CD14-positive monocyte (primary cell): ENCODE measurements around the gene SULT1B1. TPM values are rescaled to one million over a fixed set of nuclear protein-coding genes. Genes with fewer than 3 reads are reported as not detected.

Experiments
- DNase-seq, 3 donors: peaks; one replicate each; pipeline ENCODE4 v3.0.0-alpha.2; 2011 to 2022
- H2AFZ ChIP-seq: 2 replicates; pipeline ENCODE4 v1.6.0; 2012; ENCODE audit warnings: mild to moderate bottlenecking, low read depth, low read length, inconsistent platforms; ENCODE audit not compliant: insufficient read depth, poor library complexity, severe bottlenecking
- H3K27ac ChIP-seq, 2 donors: 1 replicate in 1 of 2; 2 replicates in 1 of 2; pipeline ENCODE4 v1.5.1; 2012 to 2013; ENCODE audit warnings: low read length in 2 of 2, control low read depth in 1 of 2, inconsistent platforms in 1 of 2, low read depth in 1 of 2, mild to moderate bottlenecking in 1 of 2
- H3K27me3 ChIP-seq, 2 donors: one replicate each; pipeline versions ENCODE4 v1.6.0 to v1.6.1; 2011 to 2013; ENCODE audit warnings: low read length in 2 of 2; ENCODE audit not compliant: control insufficient read depth in 2 of 2, insufficient read depth in 2 of 2
- H3K36me3 ChIP-seq, 2 donors: replicated peaks in 1 of 2; 1 replicate in 1 of 2; 2 replicates in 1 of 2; pipeline versions ENCODE4 v1.5.1 to v1.6.1; 2012 to 2013; ENCODE audit warnings: low read length in 2 of 2, control low read depth in 1 of 2, inconsistent platforms in 1 of 2, mild to moderate bottlenecking in 1 of 2; ENCODE audit not compliant: insufficient read depth in 2 of 2, control insufficient read depth in 1 of 2
- H3K4me1 ChIP-seq, 2 donors: 1 replicate in 1 of 2; 2 replicates in 1 of 2; pipeline versions ENCODE4 v1.5.1 to v1.6.1; 2012 to 2013; ENCODE audit warnings: low read length in 2 of 2, control low read depth in 1 of 2, inconsistent platforms in 1 of 2, mild to moderate bottlenecking in 1 of 2, moderate library complexity in 1 of 2; ENCODE audit not compliant: insufficient read depth in 2 of 2, control insufficient read depth in 1 of 2
- H3K4me2 ChIP-seq: replicated peaks from 2 replicates; pipeline ENCODE3; 2012; ENCODE audit warnings: low read length, moderate library complexity, mild to moderate bottlenecking; ENCODE audit not compliant: poor library complexity, severe bottlenecking; ENCODE audit errors: extremely low read depth
- H3K4me3 ChIP-seq, 3 experiments: fragments of 200-600 bp in 1 of 3; sonication (generic) in 1 of 3; replicated peaks in 1 of 3; 1 replicate in 2 of 3; 2 replicates in 1 of 3; pipeline ENCODE4 v1.5.1; 2011 to 2013; ENCODE audit warnings: low read length in 3 of 3, mild to moderate bottlenecking in 3 of 3, control low read depth in 2 of 3, low read depth in 2 of 3, inconsistent platforms in 1 of 3, moderate library complexity in 1 of 3
- H3K79me2 ChIP-seq: 2 replicates; pipeline ENCODE4 v1.6.0; 2012; ENCODE audit warnings: mild to moderate bottlenecking, control low read depth, inconsistent platforms, low read length, moderate library complexity; ENCODE audit not compliant: insufficient read depth
- H3K9ac ChIP-seq: 2 replicates; pipeline ENCODE4 v1.6.0; 2017; ENCODE audit warnings: low read length, mild to moderate bottlenecking; ENCODE audit not compliant: insufficient read depth, poor library complexity, severe bottlenecking
- H3K9me3 ChIP-seq, 2 donors: replicated peaks in 1 of 2; 1 replicate in 1 of 2; 2 replicates in 1 of 2; pipeline versions ENCODE4 v1.5.1 to v1.6.1; 2012 to 2013; ENCODE audit warnings: low read length in 2 of 2, control low read depth in 1 of 2; ENCODE audit not compliant: control insufficient read depth in 1 of 2, insufficient read depth in 1 of 2
- H4K20me1 ChIP-seq: 2 replicates; pipeline ENCODE4 v1.6.0; 2012; ENCODE audit warnings: mild to moderate bottlenecking, low read length, control low read depth, moderate library complexity; ENCODE audit not compliant: insufficient read depth
- H3K27ac Mint-ChIP-seq, 7 donors: one replicate each; pipeline ENCODE4 v1.8.0; 2020; ENCODE audit warnings: mild to moderate bottlenecking in 7 of 7, mixed read lengths in 7 of 7, moderate library complexity in 6 of 7, inconsistent platforms in 2 of 7
- H3K27me3 Mint-ChIP-seq, 3 donors: one replicate each; pipeline ENCODE4 v1.8.0; 2021 to 2022; ENCODE audit warnings: low read depth in 3 of 3, mild to moderate bottlenecking in 3 of 3, mixed read lengths in 3 of 3, moderate library complexity in 3 of 3, inconsistent platforms in 1 of 3
- H3K36me3 Mint-ChIP-seq, 2 donors: one replicate each; pipeline ENCODE4 v1.8.0; 2020; ENCODE audit warnings: mixed read lengths in 2 of 2, inconsistent platforms in 1 of 2, mild to moderate bottlenecking in 1 of 2
- H3K4me1 Mint-ChIP-seq: one replicate; pipeline ENCODE4 v1.8.0; 2020; ENCODE audit warnings: mild to moderate bottlenecking, mixed read lengths
- H3K4me3 Mint-ChIP-seq, 2 donors: one replicate each; pipeline ENCODE4 v1.8.0; 2020; ENCODE audit warnings: mild to moderate bottlenecking in 2 of 2, mixed read lengths in 2 of 2, moderate library complexity in 1 of 2
- H3K9me3 Mint-ChIP-seq, 7 donors: one replicate each; pipeline ENCODE4 v1.8.0; 2020 to 2022; ENCODE audit warnings: mixed read lengths in 7 of 7, mild to moderate bottlenecking in 6 of 7, moderate library complexity in 6 of 7, inconsistent platforms in 2 of 7
- CTCF ChIP-seq: fragments of 200-600 bp; IDR thresholded peaks from one replicate; pipeline ENCODE4 v1.8.0; 2022; ENCODE audit warnings: antibody characterized with exemption, mild to moderate bottlenecking
- WGBS: methylation state at CpG from one replicate; pipeline ENCODE4 v1.1.5; 2013; ENCODE audit warnings: missing lambda C conversion rate; ENCODE audit not compliant: insufficient coverage; 5-methylcytosine and 5-hydroxymethylcytosine counted together
- intact Hi-C, 2 donors: fragments of 100-400 bp; cut with micrococcal nuclease; formaldehyde crosslinking; loops; one replicate each; pipeline versions ENCODE4 v1.15.0 to v1.15.1; 2023
- polyA minus RNA-seq: library from RNA; depleted of rRNA, polyadenylated mRNA; stranded (reverse); fragments of >200 nt; gene quantifications from 2 replicates; pipeline ENCODE4 v1.2.3, GENCODE V29; 2012
- polyA plus RNA-seq, 3 donors: library from polyadenylated mRNA; depleted of rRNA in 1 of 3; unstranded in 2 of 3; stranded (reverse) in 1 of 3; fragments of 300-500 nt in 2 of 3; fragments of >200 nt in 1 of 3; fragmentation: Illumina TruSeq in 2 of 3; gene quantifications; 1 replicate in 2 of 3; 2 replicates in 1 of 3; pipeline ENCODE4 v1.2.3, GENCODE V29; 2012 to 2021
- total RNA-seq, 12 experiments: library from RNA in 1 of 12; stranded (reverse) in 1 of 12; fragments of 120-200 nt in 1 of 12; gene quantifications; one replicate each; pipeline ENCODE4 v1.2.4 and lab custom pipeline; 2013 to 2026; ENCODE audit warnings: mixed read lengths in 6 of 12, inconsistent platforms in 1 of 12

SULT1B1 gene
- 12.3 TPM for total RNA-seq (2013)
- 10 to 100 TPM in 2 of 3 donors, 1 to 10 TPM in 1; 3.4 to 15.6 (median 11.2) TPM for polyA plus RNA-seq
- 0.97 and 1.9 TPM in 2 replicates for polyA minus RNA-seq
- 0.50 to 33.6 (median 11.4) reads per million in 11 experiments for total RNA-seq (lab: John Stamatoyannopoulos, UW)

DNA sequence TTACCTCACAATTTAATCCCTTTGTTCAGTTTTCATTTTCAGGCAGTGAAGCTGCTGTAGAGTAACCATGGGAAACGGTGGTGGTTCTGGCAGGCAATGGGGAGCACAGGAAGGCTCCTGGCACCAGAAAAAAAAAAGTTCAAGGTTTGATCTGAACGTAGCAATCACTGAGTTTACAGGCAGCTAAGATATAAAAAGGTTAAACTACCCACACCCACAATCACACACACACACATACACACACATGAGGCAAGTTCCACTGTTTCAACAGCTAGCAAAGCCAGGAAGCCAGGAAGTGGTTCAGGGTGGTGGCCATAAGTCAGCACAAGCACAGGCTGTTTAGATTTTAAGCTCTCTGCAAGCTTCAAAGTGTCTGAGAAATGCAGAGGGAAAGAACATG, at the start of gene SULT1B1:
Gene SULT1B1 (minus strand): TSS at position 166 of the 400 bp plus-strand sequence. CDS start 5,403 bp downstream, outside the sequence.
- H3K27ac ChIP-seq = peak within 1 kb of the TSS; percentile 79 to 87
- DNase-seq = peak; percentile 45 to 60 (median 54)
- peak within 1 kb of the TSS; percentile 76 for H3K4me2 ChIP-seq
- H4K20me1 ChIP-seq = no peaks in the 10 kb centered on the region
- H3K27ac Mint-ChIP-seq = peak within 1 kb of the TSS; percentile 90 to 98 (median 96)
- H3K4me3 Mint-ChIP-seq = peak within 1 kb of the TSS; percentile 79 to 97
- H3K4me1 ChIP-seq = peaks cover 34 to 50% of the 10 kb centered on the region in 2 donors
- H3K27me3 Mint-ChIP-seq = no peaks in the 10 kb centered on the region
- peaks cover 2 to 11% of the 10 kb centered on the region in 2 donors for H3K36me3 Mint-ChIP-seq
- H3K9ac ChIP-seq = peak within 1 kb of the TSS; percentile 54
- H3K27me3 ChIP-seq = no peaks in the 10 kb centered on the region
- peaks cover 53% of the 10 kb centered on the region for H3K4me1 Mint-ChIP-seq
- no peaks in the 10 kb centered on the region for H3K36me3 ChIP-seq
- H3K9me3 ChIP-seq = no peaks in the 10 kb centered on the region
- no CpG with 5 or more reads among the region's 2 CpGs for WGBS
- intact Hi-C loops = loop anchor here in 1 of 2 donors (10.0 kb wide), 1 partner anchor 64 kb away; no protein-coding TSS in a partner anchor
- peak within 1 kb of the TSS; percentile 33 to 74 (median 68) for H3K4me3 ChIP-seq
- no peak for TF ChIP-seq CTCF
- H2AFZ ChIP-seq = peak within 1 kb of the TSS; percentile 72
- peaks cover 34% of the 10 kb centered on the region for H3K79me2 ChIP-seq
- peaks cover 0 to 4% (median 0%) of the 10 kb centered on the region in 7 donors for H3K9me3 Mint-ChIP-seq

GRCh38 chr4:69800599-69800998, 40.2 kb upstream of the SULT1B1 start:
- intact Hi-C loops = no loop called here
- H3K4me3 ChIP-seq = no peak overlapping the region
- peaks cover 0 to 3% (median 1%) of the 10 kb centered on the region in 3 donors for H3K27me3 Mint-ChIP-seq
- H3K4me3 Mint-ChIP-seq = no peak overlapping the region
- no peak overlapping the region for H3K27ac ChIP-seq
- H3K4me1 ChIP-seq = no peaks in the 10 kb centered on the region
- no peaks in the 10 kb centered on the region for H3K36me3 Mint-ChIP-seq
- H3K4me1 Mint-ChIP-seq = no peaks in the 10 kb centered on the region
- no peak overlapping the region for H2AFZ ChIP-seq
- H3K9me3 ChIP-seq = peaks cover 0 to 5% of the 10 kb centered on the region in 2 donors
- H3K9ac ChIP-seq = no peak overlapping the region
- no peak for TF ChIP-seq CTCF
- H3K36me3 ChIP-seq = no peaks in the 10 kb centered on the region
- H3K4me2 ChIP-seq = no peak overlapping the region
- no peak for DNase-seq
- H3K79me2 ChIP-seq = no peaks in the 10 kb centered on the region
- WGBS = no CpG with 5 or more reads among the region's 1 CpG
- no peaks in the 10 kb centered on the region for H3K27me3 ChIP-seq
- H3K27ac Mint-ChIP-seq = no peak overlapping the region
- no peaks in the 10 kb centered on the region for H4K20me1 ChIP-seq
- peaks cover 0 to 4% (median 3%) of the 10 kb centered on the region in 7 donors for H3K9me3 Mint-ChIP-seq
